Measurements from ENCODE around the gene GRP.

- TF ChIP-seq, protein P1, sequence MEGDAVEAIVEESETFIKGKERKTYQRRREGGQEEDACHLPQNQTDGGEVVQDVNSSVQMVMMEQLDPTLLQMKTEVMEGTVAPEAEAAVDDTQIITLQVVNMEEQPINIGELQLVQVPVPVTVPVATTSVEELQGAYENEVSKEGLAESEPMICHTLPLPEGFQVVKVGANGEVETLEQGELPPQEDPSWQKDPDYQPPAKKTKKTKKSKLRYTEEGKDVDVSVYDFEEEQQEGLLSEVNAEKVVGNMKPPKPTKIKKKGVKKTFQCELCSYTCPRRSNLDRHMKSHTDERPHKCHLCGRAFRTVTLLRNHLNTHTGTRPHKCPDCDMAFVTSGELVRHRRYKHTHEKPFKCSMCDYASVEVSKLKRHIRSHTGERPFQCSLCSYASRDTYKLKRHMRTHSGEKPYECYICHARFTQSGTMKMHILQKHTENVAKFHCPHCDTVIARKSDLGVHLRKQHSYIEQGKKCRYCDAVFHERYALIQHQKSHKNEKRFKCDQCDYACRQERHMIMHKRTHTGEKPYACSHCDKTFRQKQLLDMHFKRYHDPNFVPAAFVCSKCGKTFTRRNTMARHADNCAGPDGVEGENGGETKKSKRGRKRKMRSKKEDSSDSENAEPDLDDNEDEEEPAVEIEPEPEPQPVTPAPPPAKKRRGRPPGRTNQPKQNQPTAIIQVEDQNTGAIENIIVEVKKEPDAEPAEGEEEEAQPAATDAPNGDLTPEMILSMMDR (IDR thresholded peaks at IDR 0.05) = no peak
- no peak for TF ChIP-seq POLR2A (IDR thresholded peaks at IDR 0.05)
These were observed 51.8 kb downstream of the GRP start for GRCh38 chr18:59271606-59272220.

All from thyroid gland (tissue), 4 donors.